CD4-positive, alpha-beta T cell treated with Interleukin-17A for 4 hours (primary cell): Measurements from ENCODE around the gene HSPB7.

Experiments used
- DNase-seq: peaks from one replicate; pipeline ENCODE4 v3.0.0-alpha.2; 2020; ENCODE audit warnings: mixed read lengths

HSPB7 gene

GRCh38 chr1:15975805-15976680 lies 41.8 kb downstream of the HSPB7 start, which contains the start of gene ZBTB17:
Gene ZBTB17, minus strand, starts transcription at chr1:15976101. Its CDS starts 27,606 bp downstream, at chr1:15948495.
- peak; percentile 96 for DNase-seq

- peak; percentile 70 for DNase-seq
Observed at GRCh38 chr1:15975358-15975804, 42.5 kb downstream of the HSPB7 start.

- DNase-seq, result no peak
Observed at GRCh38 chr1:15974855-15975254, 43.0 kb downstream of the HSPB7 start.

GRCh38 chr1:15973772-15974171 lies 44.1 kb downstream of the HSPB7 start:
- no peak for DNase-seq

- no peak for DNase-seq
Observed at GRCh38 chr1:15972409-15972808, 45.4 kb downstream of the HSPB7 start.

GRCh38 chr1:15970911-15971310 lies 46.9 kb downstream of the HSPB7 start:
- DNase-seq, result no peak

GRCh38 chr1:15969321-15969880 lies 48.4 kb downstream of the HSPB7 start:
- DNase-seq, result no peak

- DNase-seq, result no peak
Observed at GRCh38 chr1:15968172-15968571, 49.7 kb downstream of the HSPB7 start.

GRCh38 chr1:15966956-15967344 lies 50.9 kb downstream of the HSPB7 start:
- no peak for DNase-seq

GRCh38 chr1:15966081-15966955 lies 51.5 kb downstream of the HSPB7 start:
- peak; percentile 55 for DNase-seq

- DNase-seq, result no peak
Observed at GRCh38 chr1:15965228-15965767, 52.5 kb downstream of the HSPB7 start.
